H1 (cell line): ENCODE measurements around the gene CCNY.

Experiments used
- CEBPB ChIP-seq: IDR thresholded peaks from 2 replicates; pipeline ENCODE4 v1.6.1; 2012; ENCODE audit warnings: low read depth, low read length
- MAFK ChIP-seq: IDR thresholded peaks from 2 replicates; pipeline ENCODE4 v1.6.1; 2012; ENCODE audit warnings: low read depth, mild to moderate bottlenecking, improper control_type of control experiment, low read length
- POLR2AphosphoS5 ChIP-seq: IDR thresholded peaks from 2 replicates; pipeline ENCODE4 v1.6.1; 2011; ENCODE audit warnings: low read depth, low read length
- TAF7 ChIP-seq: optimal IDR thresholded peaks from 2 replicates; pipeline ENCODE3; 2011; ENCODE audit warnings: low read depth, mild to moderate bottlenecking, inconsistent platforms, low read length, moderate library complexity, borderline replicate concordance
- YY1 ChIP-seq: IDR thresholded peaks from 2 replicates; pipeline ENCODE4 v1.6.1; 2011; ENCODE audit warnings: low read depth, mild to moderate bottlenecking, low read length
- TF ChIP-seq, protein P1 (sequence below), 3 experiments: IDR thresholded peaks; 1 replicate in 2 of 3; 2 replicates in 1 of 3; pipeline versions ENCODE4 v1.5.1 to v1.6.1; 2011; ENCODE audit warnings: low read length in 3 of 3, mild to moderate bottlenecking in 3 of 3, inconsistent platforms in 2 of 3, low read depth in 1 of 3, moderate library complexity in 1 of 3; ENCODE audit not compliant: insufficient read depth in 1 of 3; ENCODE audit errors: control extremely low read depth in 1 of 3

DNA sequence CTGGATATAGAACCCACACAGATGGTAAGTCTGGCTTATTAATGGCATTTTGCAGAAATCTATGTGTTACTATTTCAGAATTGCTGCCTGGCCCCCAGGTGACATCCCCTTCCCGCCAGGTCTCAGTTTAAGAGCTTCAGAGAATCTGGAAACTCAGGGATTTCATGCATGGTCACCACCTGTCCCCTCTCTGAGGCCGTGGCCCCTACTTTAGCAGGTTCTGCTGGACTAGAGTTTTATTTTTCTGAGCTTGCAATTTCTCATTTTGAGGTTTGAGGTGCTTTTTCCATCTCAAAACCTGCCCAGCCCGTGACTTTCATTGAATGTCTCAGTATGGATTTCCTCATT, 244.1 kb downstream of the CCNY start:
- TF ChIP-seq CEBPB (no peak), POLR2AphosphoS5 (no peak), YY1 (no peak), MAFK (no peak), TAF7 (no peak)
- TF ChIP-seq, protein P1, sequence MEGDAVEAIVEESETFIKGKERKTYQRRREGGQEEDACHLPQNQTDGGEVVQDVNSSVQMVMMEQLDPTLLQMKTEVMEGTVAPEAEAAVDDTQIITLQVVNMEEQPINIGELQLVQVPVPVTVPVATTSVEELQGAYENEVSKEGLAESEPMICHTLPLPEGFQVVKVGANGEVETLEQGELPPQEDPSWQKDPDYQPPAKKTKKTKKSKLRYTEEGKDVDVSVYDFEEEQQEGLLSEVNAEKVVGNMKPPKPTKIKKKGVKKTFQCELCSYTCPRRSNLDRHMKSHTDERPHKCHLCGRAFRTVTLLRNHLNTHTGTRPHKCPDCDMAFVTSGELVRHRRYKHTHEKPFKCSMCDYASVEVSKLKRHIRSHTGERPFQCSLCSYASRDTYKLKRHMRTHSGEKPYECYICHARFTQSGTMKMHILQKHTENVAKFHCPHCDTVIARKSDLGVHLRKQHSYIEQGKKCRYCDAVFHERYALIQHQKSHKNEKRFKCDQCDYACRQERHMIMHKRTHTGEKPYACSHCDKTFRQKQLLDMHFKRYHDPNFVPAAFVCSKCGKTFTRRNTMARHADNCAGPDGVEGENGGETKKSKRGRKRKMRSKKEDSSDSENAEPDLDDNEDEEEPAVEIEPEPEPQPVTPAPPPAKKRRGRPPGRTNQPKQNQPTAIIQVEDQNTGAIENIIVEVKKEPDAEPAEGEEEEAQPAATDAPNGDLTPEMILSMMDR (IDR thresholded peaks at IDR 0.05; ENCODE audit: control extremely low read depth in 1 of 3, insufficient read depth in 1 of 3, low read depth in 1 of 3, low read length in 3 of 3) = no peak
